GM12878 (cell line): Measurements from ENCODE around the gene KCNV2. TPM values are rescaled to one million over a fixed set of nuclear protein-coding genes. Genes with fewer than 3 reads are reported as not detected.

ENCODE experiments used
- ATF3 ChIP-seq: IDR thresholded peaks from 2 replicates; pipeline ENCODE4 v1.6.1; 2011; ENCODE audit warnings: low read depth, mild to moderate bottlenecking, low read length, moderate library complexity, borderline replicate concordance; ENCODE audit errors: extremely low read depth
- BCL11A ChIP-seq: IDR thresholded peaks from 2 replicates; pipeline ENCODE4 v1.6.1; 2011; ENCODE audit warnings: low read depth, low read length
- BHLHE40 ChIP-seq, 2 experiments: fragments of 450-650 bp in 1 of 2; IDR thresholded peaks; 2 replicates each; pipeline ENCODE4 v1.6.1; 2011 to 2017; ENCODE audit warnings: low read depth in 2 of 2, borderline replicate concordance in 1 of 2, improper control_type of control experiment in 1 of 2, low read length in 1 of 2, mild to moderate bottlenecking in 1 of 2
- CHD2 ChIP-seq: IDR thresholded peaks from 2 replicates; pipeline ENCODE4 v1.6.1; 2011; ENCODE audit warnings: low read depth, low read length, improper control_type of control experiment, borderline replicate concordance
- CREB1 ChIP-seq: IDR thresholded peaks from 2 replicates; pipeline ENCODE4 v1.6.1; 2012; ENCODE audit warnings: low read depth, mild to moderate bottlenecking, inconsistent platforms
- DPF2 ChIP-seq: fragments of 450-650 bp; IDR thresholded peaks from 2 replicates; pipeline ENCODE4 v1.6.1; 2017; ENCODE audit warnings: mild to moderate bottlenecking
- E2F4 ChIP-seq: IDR thresholded peaks from 2 replicates; pipeline ENCODE4 v1.6.1; 2012; ENCODE audit warnings: low read depth, low read length, improper control_type of control experiment
- GATAD2B ChIP-seq: fragments of 450-650 bp; conservative IDR thresholded peaks from 2 replicates; pipeline ENCODE4 v1.6.1; 2017; ENCODE audit warnings: low read depth, mild to moderate bottlenecking, moderate library complexity
- MXI1 ChIP-seq: fragments of 150-350 bp; IDR thresholded peaks from 2 replicates; pipeline ENCODE4 v1.6.1; 2011; ENCODE audit warnings: low read depth, mild to moderate bottlenecking, inconsistent platforms, low read length, improper control_type of control experiment
- NR2C2 ChIP-seq: IDR thresholded peaks from 2 replicates; pipeline ENCODE4 v1.6.1; 2011; ENCODE audit warnings: borderline replicate concordance, low read depth; ENCODE audit not compliant: control insufficient read depth, insufficient read length
- NR2F1 ChIP-seq: fragments of 450-650 bp; conservative IDR thresholded peaks from 2 replicates; pipeline ENCODE4 v1.6.1; 2017; ENCODE audit warnings: mild to moderate bottlenecking
- PML ChIP-seq: IDR thresholded peaks from 2 replicates; pipeline ENCODE4 v1.6.1; 2012; ENCODE audit warnings: low read length, inconsistent platforms
- POU2F2 ChIP-seq: IDR thresholded peaks from 3 replicates; pipeline ENCODE4 v1.6.1; 2011; ENCODE audit warnings: low read depth, mild to moderate bottlenecking, low read length, borderline replicate concordance
- RBBP5 ChIP-seq: fragments of 200-600 bp; sonication (generic); conservative IDR thresholded peaks from 2 replicates; pipeline ENCODE4 v1.6.1; 2016
- SKIL ChIP-seq: fragments of 450-650 bp; IDR thresholded peaks from 2 replicates; pipeline ENCODE4 v1.6.1; 2017; ENCODE audit warnings: mild to moderate bottlenecking, low read depth, inconsistent platforms; ENCODE audit not compliant: poor library complexity, severe bottlenecking
- ZNF384 ChIP-seq: IDR thresholded peaks from 2 replicates; pipeline ENCODE4 v1.6.1; 2012; ENCODE audit warnings: low read depth, mild to moderate bottlenecking, low read length, improper control_type of control experiment, borderline replicate concordance
- polyA plus RNA-seq, 11 experiments: library from polyadenylated mRNA; depleted of rRNA in 4 of 11; unstranded in 6 of 11; stranded (reverse) in 5 of 11; fragments of >200 nt; fragmentation: Nextera tagmentation in 4 of 11; fragmentation: Illumina TruSeq in 1 of 11; extraction: Ambion mirVana in 4 of 11; extraction: Trizol in 1 of 11; gene quantifications; 1 replicate in 1 of 11; 2 replicates in 10 of 11; pipeline versions ENCODE4 v1.2.1 to v1.2.3, GENCODE V29; 2011 to 2016; ENCODE audit warnings: inconsistent platforms in 2 of 11, missing spikeins in 2 of 11, low read depth in 1 of 11
- total RNA-seq, 4 experiments: library from RNA; depleted of rRNA in 3 of 4; stranded (reverse); fragments of >200 nt in 3 of 4; fragmentation: Illumina TruSeq in 1 of 4; extraction: Trizol in 1 of 4; gene quantifications; 2 replicates each; pipeline versions ENCODE4 v1.2.1 to v1.2.3, GENCODE V29; 2013 to 2021
- TF ChIP-seq, protein P1 (sequence below): fragments of 450-650 bp; IDR thresholded peaks from 2 replicates; pipeline ENCODE4 v1.6.1; 2016; ENCODE audit warnings: mild to moderate bottlenecking
- TF ChIP-seq, protein P2 (sequence below): fragments of 450-650 bp; IDR thresholded peaks from 2 replicates; pipeline ENCODE4 v1.6.1; 2017; ENCODE audit warnings: mild to moderate bottlenecking, moderate library complexity

The KCNV2 gene
- total and polyA plus RNA-seq, 10 of the 15 experiments (the other 5 are each of a cell fraction or from before 2014, with no cell fraction given): 0.04 to 0.37 (median 0.09) TPM; not detected in 4

DNA sequence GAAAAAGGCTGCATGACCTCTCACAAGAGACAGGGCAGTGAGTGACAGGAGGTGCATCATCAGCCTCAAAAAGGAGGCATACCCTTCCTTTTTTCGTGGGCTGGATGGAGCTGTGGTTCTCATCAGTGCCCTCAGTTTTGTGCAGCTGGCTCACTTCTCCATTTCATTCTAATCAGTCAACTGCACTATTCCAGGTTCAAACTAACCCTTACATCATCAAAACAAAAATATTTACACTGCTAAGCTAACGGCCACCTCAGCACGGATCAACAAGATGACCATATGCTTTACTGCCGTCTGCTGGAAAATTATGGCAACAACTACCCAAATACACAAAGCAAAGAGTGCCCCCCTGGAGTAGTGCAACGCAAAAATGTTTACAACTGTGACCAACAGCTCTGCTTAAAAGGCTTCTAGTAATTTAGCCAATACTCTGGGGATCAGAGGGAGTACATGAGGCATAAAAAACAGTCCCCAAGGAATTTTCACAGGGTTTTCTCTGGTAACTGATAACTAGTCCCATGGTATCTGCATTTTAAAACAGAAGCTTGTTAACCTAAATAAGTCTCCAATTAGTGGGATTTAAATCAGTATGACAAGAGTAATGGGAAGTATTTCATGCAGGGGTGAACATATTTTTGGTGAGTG is 10.8 kb downstream of the KCNV2 start (continued):
- TF ChIP-seq ATF3 (no peak), PML (no peak), NR2C2 (no peak), BCL11A (no peak), CREB1 (no peak), MXI1 (no peak), CHD2 (no peak), E2F4 (no peak), GATAD2B (no peak), DPF2 (no peak), BHLHE40 (IDR thresholded peaks at IDR 0.05; ENCODE audit: borderline replicate concordance in 1 of 2, low read depth in 2 of 2, low read length in 1 of 2) (0 out of 4 replicates have a peak, but pooled peaks have one; percentile 33 to 40), SKIL (peak; percentile 59), RBBP5 (no peak), POU2F2 (no peak), ZNF384 (no peak), NR2F1 (no peak)
- TF ChIP-seq, protein P1, sequence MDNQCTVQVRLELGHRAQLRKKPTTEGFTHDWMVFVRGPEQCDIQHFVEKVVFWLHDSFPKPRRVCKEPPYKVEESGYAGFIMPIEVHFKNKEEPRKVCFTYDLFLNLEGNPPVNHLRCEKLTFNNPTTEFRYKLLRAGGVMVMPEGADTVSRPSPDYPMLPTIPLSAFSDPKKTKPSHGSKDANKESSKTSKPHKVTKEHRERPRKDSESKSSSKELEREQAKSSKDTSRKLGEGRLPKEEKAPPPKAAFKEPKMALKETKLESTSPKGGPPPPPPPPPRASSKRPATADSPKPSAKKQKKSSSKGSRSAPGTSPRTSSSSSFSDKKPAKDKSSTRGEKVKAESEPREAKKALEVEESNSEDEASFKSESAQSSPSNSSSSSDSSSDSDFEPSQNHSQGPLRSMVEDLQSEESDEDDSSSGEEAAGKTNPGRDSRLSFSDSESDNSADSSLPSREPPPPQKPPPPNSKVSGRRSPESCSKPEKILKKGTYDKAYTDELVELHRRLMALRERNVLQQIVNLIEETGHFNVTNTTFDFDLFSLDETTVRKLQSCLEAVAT: no peak
- TF ChIP-seq, protein P2, sequence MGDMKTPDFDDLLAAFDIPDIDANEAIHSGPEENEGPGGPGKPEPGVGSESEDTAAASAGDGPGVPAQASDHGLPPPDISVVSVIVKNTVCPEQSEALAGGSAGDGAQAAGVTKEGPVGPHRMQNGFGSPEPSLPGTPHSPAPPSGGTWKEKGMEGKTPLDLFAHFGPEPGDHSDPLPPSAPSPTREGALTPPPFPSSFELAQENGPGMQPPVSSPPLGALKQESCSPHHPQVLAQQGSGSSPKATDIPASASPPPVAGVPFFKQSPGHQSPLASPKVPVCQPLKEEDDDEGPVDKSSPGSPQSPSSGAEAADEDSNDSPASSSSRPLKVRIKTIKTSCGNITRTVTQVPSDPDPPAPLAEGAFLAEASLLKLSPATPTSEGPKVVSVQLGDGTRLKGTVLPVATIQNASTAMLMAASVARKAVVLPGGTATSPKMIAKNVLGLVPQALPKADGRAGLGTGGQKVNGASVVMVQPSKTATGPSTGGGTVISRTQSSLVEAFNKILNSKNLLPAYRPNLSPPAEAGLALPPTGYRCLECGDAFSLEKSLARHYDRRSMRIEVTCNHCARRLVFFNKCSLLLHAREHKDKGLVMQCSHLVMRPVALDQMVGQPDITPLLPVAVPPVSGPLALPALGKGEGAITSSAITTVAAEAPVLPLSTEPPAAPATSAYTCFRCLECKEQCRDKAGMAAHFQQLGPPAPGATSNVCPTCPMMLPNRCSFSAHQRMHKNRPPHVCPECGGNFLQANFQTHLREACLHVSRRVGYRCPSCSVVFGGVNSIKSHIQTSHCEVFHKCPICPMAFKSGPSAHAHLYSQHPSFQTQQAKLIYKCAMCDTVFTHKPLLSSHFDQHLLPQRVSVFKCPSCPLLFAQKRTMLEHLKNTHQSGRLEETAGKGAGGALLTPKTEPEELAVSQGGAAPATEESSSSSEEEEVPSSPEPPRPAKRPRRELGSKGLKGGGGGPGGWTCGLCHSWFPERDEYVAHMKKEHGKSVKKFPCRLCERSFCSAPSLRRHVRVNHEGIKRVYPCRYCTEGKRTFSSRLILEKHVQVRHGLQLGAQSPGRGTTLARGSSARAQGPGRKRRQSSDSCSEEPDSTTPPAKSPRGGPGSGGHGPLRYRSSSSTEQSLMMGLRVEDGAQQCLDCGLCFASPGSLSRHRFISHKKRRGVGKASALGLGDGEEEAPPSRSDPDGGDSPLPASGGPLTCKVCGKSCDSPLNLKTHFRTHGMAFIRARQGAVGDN: no peak
